Stimulated activated CD4-positive, alpha-beta T cell treated with anti-CD3 and anti-CD28 coated beads, TNF-alpha, amount 100 ng/mL, for 24 hours (primary cell): ENCODE results near the gene COMT.
"Not testable (repeated sequence)": the region's sequence is repeated elsewhere in the genome, so short reads cannot be mapped to it uniquely, and the experiment has no call there.

Experiments
- DNase-seq, 3 experiments: peaks; one replicate each; pipeline ENCODE4 v3.0.0-alpha.2; 2020; ENCODE audit warnings: low read depth in 3 of 3

The COMT gene

DNA sequence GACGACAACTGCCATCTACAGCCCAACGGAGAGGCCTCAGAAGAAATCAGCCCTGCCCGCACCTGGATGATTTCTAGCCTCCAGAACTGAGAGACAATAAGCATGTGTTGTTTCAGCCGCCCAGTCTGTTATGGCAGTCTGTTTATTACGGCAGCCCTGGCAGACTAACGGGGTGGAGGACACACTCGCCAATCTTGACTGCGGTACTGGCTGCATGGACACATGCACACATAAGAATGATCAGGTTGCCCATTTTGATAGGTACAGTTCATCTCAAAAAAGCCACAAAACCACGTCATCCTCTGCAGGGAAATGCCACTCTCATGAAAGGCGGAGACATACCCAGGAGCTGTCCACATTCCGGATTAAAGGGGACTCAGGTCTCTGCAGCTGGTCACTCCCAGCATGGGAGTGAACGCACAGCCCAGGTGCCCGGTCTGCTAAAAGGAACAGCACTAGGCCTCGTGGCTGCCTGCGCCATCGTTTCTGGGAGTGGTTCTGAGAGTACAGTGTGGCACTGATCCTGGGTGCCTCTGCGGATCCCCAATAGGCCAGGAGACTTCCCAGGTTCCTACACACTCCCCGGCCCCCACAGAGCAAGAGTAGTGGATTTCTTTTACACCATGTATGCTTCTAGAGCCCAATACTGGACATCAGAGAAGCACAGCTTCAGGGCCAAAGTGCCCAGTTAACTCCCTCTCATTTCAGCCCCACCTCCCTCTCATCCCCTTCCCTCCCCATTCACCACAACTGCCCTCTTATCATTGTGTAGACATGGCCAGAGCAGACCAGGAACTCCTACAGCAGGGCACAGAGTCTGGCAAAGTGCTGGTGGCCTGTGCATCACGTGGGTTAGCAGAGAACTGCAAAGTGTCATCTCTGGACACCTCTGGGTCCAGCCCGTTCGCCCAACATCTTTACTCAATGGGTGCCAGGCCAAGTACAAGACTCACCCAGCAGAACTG lies 11.7 kb upstream of the COMT start:
- no peak for DNase-seq

GRCh38 chr22:19930551-19931486 lies 10.8 kb upstream of the COMT start:
- no peak for DNase-seq

DNA sequence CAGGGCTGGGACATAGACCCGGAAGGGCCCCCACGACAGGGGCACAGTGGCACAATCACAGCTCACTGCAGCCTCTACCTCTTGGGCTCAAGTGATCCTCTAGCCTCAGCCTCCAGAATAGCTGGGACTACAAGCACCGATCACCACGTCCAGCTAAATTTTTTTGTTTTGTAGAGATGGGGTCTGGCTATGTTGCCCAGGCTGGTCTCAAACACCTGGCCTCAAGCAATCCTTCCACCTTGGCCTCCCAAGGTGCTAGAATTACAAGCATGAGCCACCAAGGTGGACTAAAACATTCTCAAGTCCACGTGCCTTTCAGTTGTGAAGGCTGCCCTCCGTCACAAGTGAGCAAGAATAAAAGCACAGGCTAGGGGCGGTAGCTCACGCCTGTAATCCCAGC lies 10.1 kb upstream of the COMT start:
- no peak for DNase-seq

DNA sequence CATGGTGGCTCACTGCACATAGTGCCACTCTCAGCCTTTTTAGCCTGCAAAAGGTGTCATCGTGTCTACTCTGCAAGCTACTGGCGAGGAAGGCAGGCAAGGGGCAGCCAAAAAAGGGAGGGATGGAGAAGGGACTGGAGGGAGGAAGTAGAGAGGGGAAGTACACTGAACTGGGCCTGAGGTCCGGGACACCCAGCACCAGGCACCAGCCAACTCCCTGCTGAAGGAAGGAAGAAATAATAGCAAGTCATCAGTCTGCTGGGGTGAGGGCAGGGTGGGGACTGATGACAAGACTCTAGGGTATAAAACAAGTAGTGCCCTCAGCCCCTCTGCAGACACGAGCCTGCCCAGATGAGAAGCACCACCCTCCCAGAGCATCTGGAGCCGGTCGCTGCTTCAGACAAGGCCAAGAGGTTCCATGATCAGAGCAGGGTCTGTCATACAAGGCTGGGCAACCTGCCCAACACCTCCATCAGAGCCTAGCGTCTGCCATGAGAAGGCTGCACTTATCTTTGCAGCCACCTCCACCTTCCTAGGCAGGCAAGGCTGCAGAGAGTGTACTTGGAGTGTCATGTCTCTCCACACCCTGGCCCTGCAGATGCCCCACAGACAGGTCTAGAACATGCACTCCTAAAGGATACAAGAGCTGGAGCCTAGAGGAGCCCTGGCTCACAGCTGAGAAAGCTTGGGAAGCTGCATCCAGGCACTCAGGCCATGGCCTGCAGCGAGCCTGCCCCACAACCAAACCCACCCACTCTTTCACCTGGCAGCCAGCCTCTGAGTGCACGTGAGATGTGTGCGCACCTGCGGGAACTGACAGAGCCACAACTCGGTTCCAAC lies 9.0 kb upstream of the COMT start:
- no peak for DNase-seq

- no peak for DNase-seq
Measured at GRCh38 chr22:19933341-19934241, 8.0 kb upstream of the COMT start.

GRCh38 chr22:19935123-19935718 lies 6.4 kb upstream of the COMT start:
- DNase-seq = not testable (repeated sequence)

DNA sequence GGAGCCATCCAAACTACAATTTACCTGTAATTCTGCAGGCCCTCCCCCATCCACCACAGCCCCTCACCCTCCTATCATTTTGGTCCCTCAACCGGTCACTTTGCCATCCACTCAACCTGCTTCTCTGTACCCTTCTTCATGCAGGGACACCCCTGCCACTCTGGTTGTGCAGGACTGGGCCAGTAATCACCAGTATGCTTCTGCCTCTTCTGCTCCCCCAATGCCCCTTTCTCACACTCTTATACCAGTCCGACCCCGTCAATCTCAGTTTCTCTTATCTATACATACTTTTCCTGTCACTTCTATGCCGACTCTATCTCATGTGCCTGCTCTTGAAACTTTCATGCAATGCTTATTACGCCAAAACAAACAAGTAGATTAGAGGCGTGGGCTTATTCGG lies 5.1 kb upstream of the COMT start:
- no peak for DNase-seq

GRCh38 chr22:19937616-19938473 lies 3.7 kb upstream of the COMT start:
- DNase-seq = no peak

DNA sequence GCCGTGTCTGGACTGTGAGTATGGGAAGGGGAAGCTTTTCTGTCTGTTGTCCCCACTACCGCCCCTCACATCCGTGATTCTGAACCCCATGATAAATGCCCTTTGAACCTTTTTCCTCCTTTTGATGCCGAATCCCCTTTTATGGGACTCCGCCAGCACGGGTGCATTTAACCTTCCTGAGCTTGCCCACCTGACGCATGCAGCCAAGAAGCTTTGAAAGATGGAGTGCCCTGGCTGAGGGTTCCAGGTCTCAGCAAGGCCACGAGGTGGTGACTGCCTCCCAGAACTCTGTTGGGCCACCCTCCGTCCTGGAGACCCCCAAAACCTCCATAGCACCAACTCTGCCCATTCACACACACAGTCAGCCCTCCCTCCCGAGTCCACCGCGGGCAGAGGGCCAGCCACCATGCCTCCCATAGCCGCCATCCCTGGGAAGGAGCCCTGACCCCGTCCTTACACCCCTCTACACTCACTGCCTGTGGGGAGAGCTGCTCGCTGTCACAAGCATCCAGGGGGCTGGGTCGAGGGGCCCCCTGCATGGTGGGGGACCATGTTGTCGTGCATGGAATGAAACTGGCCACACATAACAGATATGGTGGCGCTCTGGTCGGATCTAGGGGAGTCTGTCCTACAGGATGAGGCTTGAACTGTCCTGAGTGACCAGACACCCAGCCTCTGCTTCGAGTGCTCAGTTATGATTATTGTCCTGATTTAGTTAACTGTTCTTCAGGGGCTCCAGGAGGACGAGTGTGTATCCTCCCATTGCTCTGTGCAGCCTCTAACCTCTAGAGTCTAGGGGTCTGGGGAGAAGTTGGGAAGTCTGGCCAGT lies 822 bp upstream of the COMT start:
- DNase-seq = no peak

DNA sequence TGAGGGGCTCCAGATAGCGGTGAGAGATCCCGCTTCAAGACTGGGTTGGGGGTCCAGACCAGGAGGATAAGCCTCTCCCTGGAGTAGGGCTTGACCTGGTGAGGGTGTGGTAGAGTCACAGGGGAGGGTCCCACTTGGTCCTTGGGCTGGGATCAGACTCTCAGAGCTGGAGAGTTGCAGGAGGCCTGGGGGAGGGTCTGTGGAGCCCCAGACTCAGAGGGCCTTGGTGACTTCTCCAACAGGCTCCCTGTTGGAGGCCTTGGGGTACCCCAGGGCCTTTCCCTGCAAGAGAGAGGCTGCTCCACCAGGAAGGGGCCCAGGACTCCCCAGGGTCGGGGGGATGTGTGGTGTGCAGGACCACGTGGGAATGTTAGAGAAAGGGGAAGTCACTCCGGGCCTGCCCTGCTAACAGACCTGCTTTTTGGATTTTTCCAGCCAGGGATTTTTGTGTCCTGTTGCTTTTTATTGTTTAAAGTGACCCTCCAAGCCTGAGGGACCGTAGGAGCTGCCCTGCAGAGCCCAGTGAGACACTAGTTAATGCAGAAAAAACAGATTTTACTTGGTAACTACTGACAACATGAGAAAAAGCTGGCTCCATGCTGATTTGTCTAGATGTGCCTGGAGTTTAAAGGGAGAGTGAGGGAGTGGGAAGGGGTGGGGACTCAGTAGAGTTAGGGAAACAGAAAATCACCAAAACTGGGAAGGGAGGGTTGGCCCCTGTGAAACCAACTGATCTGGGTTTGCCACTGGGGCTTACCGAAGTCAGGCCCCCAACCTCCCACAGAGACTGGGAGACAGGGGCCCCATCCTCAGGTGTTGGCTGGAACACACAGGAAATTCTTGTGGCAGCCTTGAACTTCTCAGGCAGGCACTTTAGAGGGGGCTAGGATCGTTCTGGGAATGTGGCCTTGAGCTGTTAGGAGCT lies 847 bp downstream of the COMT start:
- no peak for DNase-seq

DNA sequence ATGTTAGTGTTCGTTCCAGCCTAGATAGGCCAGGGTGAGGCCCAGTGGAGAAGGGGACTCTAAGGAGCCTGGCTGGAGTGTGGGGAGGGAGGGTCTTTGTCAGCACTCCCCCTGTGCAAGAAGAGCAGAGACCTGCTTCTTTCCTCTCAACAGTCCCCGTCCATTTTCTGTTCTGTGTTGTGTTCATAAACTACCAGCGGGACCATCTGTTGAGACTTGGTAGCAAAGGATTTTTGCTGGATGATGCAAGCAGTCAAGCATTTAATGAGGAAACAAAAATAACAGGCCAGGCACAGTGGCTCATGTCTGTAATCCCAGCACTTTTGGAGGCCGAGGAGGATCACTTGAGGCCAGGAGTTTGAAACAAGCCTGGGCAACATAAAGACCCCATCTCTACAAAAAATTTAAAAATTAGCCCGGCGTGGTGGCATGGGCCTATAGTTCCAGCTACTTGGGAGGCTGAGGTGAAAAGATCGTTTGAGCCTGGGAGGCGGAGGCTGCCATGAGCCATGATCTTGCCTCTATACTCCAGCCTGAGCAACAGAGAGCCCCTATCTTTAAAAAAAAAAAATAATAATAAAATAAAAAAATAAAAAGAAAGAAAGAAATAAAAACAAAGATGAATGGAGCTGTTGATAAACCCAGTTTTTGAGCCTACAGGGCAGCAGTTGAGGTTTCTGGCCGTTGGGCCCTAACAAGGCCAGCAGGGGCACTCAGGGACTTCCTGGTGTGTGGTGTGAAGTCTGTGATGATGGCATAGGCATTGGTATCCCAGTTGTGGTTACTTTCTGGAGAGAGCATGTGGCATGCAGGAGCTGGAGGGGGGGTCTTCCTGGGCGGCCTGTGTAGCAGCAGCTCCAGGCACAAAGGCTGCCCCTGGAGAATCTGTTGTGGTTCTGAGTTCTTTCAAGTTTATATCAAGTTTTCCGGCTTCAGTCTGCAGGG lies 1.8 kb downstream of the COMT start:
- DNase-seq = no peak

GRCh38 chr22:19948057-19948760 lies 6.6 kb downstream of the COMT start:
- no peak for DNase-seq

GRCh38 chr22:19951346-19951745 lies 9.8 kb downstream of the COMT start:
- no peak for DNase-seq

- DNase-seq = no peak
Measured at GRCh38 chr22:19955241-19956128, 13.9 kb downstream of the COMT start.
